22Rv1 (cell line): ENCODE results near the gene BCR.

Experiments used
- H3K27ac ChIP-seq: fragments of 450-650 bp; 2 replicates; pipeline ENCODE4 v1.5.1; 2017
- CTCF ChIP-seq: fragments of 450-650 bp; IDR thresholded peaks from 2 replicates; pipeline ENCODE4 v1.5.1; 2017; ENCODE audit warnings: mild to moderate bottlenecking
- ZFX ChIP-seq: fragments of 450-650 bp; IDR thresholded peaks from 2 replicates; pipeline ENCODE4 v1.6.1; 2017; ENCODE audit warnings: antibody characterized with exemption, borderline replicate concordance

BCR gene

DNA sequence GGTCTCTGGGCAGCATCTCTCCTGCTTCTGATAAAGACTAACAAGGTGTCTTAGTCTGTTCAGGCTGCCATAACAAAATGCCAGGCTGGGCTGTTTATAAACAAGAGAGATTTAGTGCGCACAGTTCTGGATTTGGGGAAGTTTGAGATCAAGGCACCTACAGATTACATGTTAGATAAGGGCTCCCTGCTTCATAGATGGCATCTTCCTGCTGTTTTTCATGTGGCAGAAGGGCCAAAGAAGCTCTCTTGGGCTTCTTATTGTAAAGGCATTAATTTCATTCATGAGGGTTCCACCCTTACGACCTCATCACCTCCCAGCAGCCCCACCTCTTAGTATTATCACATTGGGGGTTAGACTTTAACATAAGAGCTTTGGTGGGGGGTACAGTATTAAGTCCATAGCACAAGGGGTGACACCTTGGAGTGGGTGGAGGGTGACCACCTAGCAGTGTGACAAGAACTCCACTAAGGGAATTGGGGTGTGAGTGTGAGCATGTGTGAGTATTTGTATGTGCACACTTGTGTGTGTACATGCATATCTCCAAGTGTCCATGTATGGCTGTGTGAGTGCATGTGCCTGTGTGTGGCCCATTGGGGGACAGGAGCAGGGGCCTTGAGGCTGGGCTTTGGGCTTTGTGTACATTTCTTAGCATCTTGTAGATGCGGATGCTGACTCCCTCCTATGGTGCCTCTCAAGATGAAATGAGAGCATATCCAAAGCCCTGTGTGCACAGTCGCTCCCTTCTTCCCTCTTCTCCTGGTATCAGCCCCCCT is 42.7 kb downstream of the BCR start:
- H3K27ac ChIP-seq: no peak overlapping the region
- TF ChIP-seq ZFX: no peak
- no peak for TF ChIP-seq CTCF

- no peak for TF ChIP-seq CTCF
- no peak for TF ChIP-seq ZFX
- H3K27ac ChIP-seq: no peak overlapping the region
Observed at GRCh38 chr22:23223569-23224317, 43.4 kb downstream of the BCR start.

DNA sequence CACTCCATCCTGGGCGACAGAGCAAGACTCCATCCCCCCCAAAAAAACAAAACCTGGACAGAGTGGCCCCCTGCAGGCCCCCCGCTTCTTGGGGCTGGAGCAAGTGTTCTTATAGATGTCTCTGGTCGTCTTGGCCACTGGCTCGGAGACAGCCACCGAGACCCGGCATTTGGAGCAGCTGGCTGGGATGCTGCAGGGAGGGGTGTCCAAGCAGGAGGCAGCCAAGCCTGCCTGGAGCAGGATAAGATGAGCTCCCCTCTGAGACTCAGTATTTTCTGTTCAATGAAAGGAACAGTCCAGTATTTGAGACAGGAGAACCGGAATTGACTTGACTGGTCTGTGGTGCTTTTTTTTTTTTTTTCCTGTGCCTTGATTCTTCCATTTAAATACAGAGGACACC is 44.5 kb downstream of the BCR start:
- no peak overlapping the region for H3K27ac ChIP-seq
- TF ChIP-seq ZFX: no peak
- TF ChIP-seq CTCF: no peak

DNA sequence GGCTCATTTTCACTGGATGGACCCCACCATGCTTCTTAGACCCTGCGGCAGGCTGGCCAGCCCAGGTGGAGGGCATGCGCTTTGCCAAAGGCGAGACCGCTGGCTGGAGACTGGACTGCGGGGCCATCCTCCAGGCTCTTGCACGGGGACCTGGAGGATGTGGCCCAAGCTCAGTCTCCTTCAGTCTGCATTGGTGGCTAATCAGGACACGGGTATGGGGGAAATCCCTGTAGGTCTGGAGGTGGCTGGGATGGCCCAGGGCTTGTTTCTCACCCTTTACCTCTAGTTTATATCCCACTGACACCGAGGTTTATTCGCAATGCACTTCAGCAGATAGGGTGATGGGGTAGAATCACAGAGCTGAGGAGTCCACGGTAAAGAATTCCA is 45.0 kb downstream of the BCR start:
- no peak overlapping the region for H3K27ac ChIP-seq
- TF ChIP-seq CTCF (no peak), ZFX (no peak)

DNA sequence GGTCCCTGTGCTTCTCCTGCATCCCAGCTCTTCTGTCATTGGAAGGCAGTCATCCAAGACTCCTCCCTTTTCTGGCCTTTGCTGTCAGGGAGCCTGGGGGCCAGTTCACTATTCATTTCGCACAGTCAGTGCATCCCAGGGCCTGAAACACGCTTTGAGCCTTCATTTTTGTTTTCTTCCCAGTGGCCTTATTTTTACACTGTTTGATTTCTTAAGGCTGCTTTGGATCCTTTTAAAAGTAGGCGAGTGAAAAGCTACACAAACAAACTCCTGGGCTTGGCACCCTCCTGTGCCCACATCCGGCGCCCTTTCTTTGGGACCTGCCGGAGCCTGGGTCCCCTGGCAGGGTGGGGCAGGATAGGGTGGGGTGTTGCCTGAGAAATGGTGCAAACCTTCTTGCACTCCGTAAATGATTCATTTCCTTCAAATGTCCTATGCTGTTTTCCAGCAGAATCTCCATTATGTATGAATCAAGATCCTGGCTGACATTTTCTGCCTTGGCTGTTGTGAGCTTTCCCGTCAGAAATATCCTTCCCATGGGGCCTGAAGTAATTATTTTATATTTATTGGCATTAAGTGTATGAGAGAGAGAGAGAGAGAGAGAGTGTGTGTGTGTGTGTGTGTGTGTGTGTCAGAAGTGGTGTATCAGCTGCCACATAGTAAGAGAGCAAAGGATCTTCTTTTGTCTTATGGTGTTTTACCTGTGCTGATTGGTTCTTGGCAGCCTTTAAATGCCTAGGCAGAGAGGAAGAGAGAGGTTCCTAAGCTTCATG is 45.6 kb downstream of the BCR start:
- no peak overlapping the region for H3K27ac ChIP-seq
- no peak for TF ChIP-seq CTCF

GRCh38 chr22:23226497-23226850 is 46.2 kb downstream of the BCR start:
- H3K27ac ChIP-seq: no peak overlapping the region
- TF ChIP-seq CTCF (no peak), ZFX (no peak)

GRCh38 chr22:23227380-23227779 is 47.1 kb downstream of the BCR start:
- H3K27ac ChIP-seq: no peak overlapping the region
- TF ChIP-seq CTCF (no peak), ZFX (no peak)
